IMR-90 (cell line): ENCODE measurements around the gene GGT6.
"Not testable (repeated sequence)": the region's sequence is repeated elsewhere in the genome, so short reads cannot be mapped to it uniquely, and the experiment has no call there.

Source experiments
- BHLHE40 ChIP-seq: fragments of 150-350 bp; IDR thresholded peaks from 2 replicates; pipeline ENCODE4 v1.6.1; 2016; ENCODE audit warnings: mild to moderate bottlenecking, low read depth, low read length
- CHD1 ChIP-seq: IDR thresholded peaks from 2 replicates; pipeline ENCODE4 v1.6.1; 2012; ENCODE audit warnings: low read depth, low read length, improper control_type of control experiment
- ELK1 ChIP-seq: fragments of 150-350 bp; IDR thresholded peaks from 2 replicates; pipeline ENCODE4 v1.6.1; 2016; ENCODE audit warnings: low read depth, mild to moderate bottlenecking, low read length, moderate library complexity, borderline replicate concordance
- MAZ ChIP-seq: IDR thresholded peaks from 2 replicates; pipeline ENCODE4 v1.6.1; 2012; ENCODE audit warnings: low read depth, mild to moderate bottlenecking, low read length, improper control_type of control experiment, moderate library complexity, borderline replicate concordance
- MXI1 ChIP-seq: IDR thresholded peaks from 2 replicates; pipeline ENCODE4 v1.6.1; 2012; ENCODE audit warnings: low read depth, mild to moderate bottlenecking, low read length, moderate library complexity, borderline replicate concordance
- POLR2A ChIP-seq: IDR thresholded peaks from 2 replicates; pipeline ENCODE4 v1.6.1; 2012; ENCODE audit warnings: mild to moderate bottlenecking, low read depth, low read length
- RCOR1 ChIP-seq: IDR thresholded peaks from 2 replicates; pipeline ENCODE4 v1.6.1; 2012; ENCODE audit warnings: mild to moderate bottlenecking, low read length, improper control_type of control experiment; ENCODE audit not compliant: insufficient replicate concordance
- SMC3 ChIP-seq: fragments of 150-350 bp; IDR thresholded peaks from 2 replicates; pipeline ENCODE4 v1.6.1; 2016; ENCODE audit warnings: low read depth, mild to moderate bottlenecking, antibody characterized with exemption, low read length, moderate library complexity
- USF2 ChIP-seq: fragments of 150-350 bp; IDR thresholded peaks from 2 replicates; pipeline ENCODE4 v1.6.1; 2017; ENCODE audit warnings: mild to moderate bottlenecking, antibody characterized with exemption, low read length, low read depth
- TF ChIP-seq, protein P1 (sequence below): conservative IDR thresholded peaks from 2 replicates; pipeline ENCODE4 v1.5.1; 2012; ENCODE audit warnings: mild to moderate bottlenecking, low read depth, low read length, improper control_type of control experiment

- TF ChIP-seq, protein P1, sequence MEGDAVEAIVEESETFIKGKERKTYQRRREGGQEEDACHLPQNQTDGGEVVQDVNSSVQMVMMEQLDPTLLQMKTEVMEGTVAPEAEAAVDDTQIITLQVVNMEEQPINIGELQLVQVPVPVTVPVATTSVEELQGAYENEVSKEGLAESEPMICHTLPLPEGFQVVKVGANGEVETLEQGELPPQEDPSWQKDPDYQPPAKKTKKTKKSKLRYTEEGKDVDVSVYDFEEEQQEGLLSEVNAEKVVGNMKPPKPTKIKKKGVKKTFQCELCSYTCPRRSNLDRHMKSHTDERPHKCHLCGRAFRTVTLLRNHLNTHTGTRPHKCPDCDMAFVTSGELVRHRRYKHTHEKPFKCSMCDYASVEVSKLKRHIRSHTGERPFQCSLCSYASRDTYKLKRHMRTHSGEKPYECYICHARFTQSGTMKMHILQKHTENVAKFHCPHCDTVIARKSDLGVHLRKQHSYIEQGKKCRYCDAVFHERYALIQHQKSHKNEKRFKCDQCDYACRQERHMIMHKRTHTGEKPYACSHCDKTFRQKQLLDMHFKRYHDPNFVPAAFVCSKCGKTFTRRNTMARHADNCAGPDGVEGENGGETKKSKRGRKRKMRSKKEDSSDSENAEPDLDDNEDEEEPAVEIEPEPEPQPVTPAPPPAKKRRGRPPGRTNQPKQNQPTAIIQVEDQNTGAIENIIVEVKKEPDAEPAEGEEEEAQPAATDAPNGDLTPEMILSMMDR = not testable (repeated sequence)
- not testable (repeated sequence) for TF ChIP-seq RCOR1, MAZ, POLR2A, MXI1, CHD1, BHLHE40, ELK1, SMC3, USF2
Observed at GRCh38 chr17:4578349-4578748, 18.0 kb upstream of the GGT6 start.
